Breast epithelium (tissue), 4 donors: ENCODE data around the gene USP11. TPM values are rescaled to one million over a fixed set of nuclear protein-coding genes. Genes with fewer than 3 reads are reported as not detected.

Experiments
- DNase-seq, 2 donors: peaks; one replicate each; pipeline ENCODE4 v3.0.0-alpha.2; 2019; ENCODE audit warnings: low spot score in 2 of 2
- H3K27ac ChIP-seq, 2 donors: fragments of 200-600 bp; sonication (generic) in 1 of 2; one replicate each; pipeline ENCODE4 v1.5.1; 2016 to 2019; ENCODE audit warnings: mild to moderate bottlenecking in 1 of 2
- H3K27me3 ChIP-seq, 2 donors: fragments of 200-600 bp; sonication (generic) in 1 of 2; one replicate each; pipeline versions ENCODE4 v1.5.1 to v1.6.0; 2017 to 2019; ENCODE audit warnings: control low read depth in 1 of 2, mild to moderate bottlenecking in 1 of 2
- H3K36me3 ChIP-seq: fragments of 200-600 bp; one replicate; pipeline ENCODE4 v1.5.1; 2019
- H3K4me1 ChIP-seq, 2 donors: fragments of 200-600 bp; sonication (generic); one replicate each; pipeline ENCODE4 v1.5.1; 2016 to 2019; ENCODE audit warnings: control low read depth in 1 of 2
- H3K4me3 ChIP-seq, 3 donors: fragments of 200-600 bp; sonication (generic); 1 replicate in 2 of 3; 2 replicates in 1 of 3; pipeline ENCODE4 v1.5.1; 2016 to 2019; ENCODE audit warnings: mild to moderate bottlenecking in 3 of 3, moderate library complexity in 2 of 3
- H3K9me3 ChIP-seq, 2 donors: fragments of 200-600 bp; sonication (generic) in 1 of 2; one replicate each; pipeline ENCODE4 v1.5.1; 2016 to 2019; ENCODE audit warnings: control low read depth in 1 of 2
- CTCF ChIP-seq, 3 donors: fragments of 450-650 bp; IDR thresholded peaks; one replicate each; pipeline ENCODE4 v1.5.1; 2016 to 2017; ENCODE audit warnings: antibody characterized with exemption in 3 of 3, mild to moderate bottlenecking in 3 of 3, moderate library complexity in 3 of 3
- POLR2A ChIP-seq: fragments of 450-650 bp; IDR thresholded peaks from one replicate; pipeline ENCODE4 v1.6.1; 2016; ENCODE audit warnings: antibody characterized with exemption, mild to moderate bottlenecking, moderate library complexity
- POLR2AphosphoS5 ChIP-seq, 3 donors: sonication (generic); formaldehyde crosslinking; IDR thresholded peaks; one replicate each; pipeline ENCODE4 v1.6.1; 2017; ENCODE audit warnings: antibody characterized with exemption in 3 of 3
- intact Hi-C: fragments of 100-400 bp; cut with DNase I; formaldehyde crosslinking; loops from one replicate; pipeline ENCODE4 v1.15.1; 2023; ENCODE audit warnings: low total_unique reads
- total RNA-seq, 3 donors: library from RNA; depleted of rRNA; stranded (reverse); fragments of >200 nt; gene quantifications; one replicate each; pipeline ENCODE4 v1.1.0, GENCODE V29; 2016

USP11 gene
- total RNA-seq, 3 donors from 2014 or later, result 21.3 to 42.0 (median 29.4) TPM

- no peaks in the 10 kb centered on the region for H3K9me3 ChIP-seq
- intact Hi-C loops, result no loop called here
- no peak overlapping the region for H3K4me3 ChIP-seq
- TF ChIP-seq POLR2A (no peak), POLR2AphosphoS5 (IDR thresholded peaks at IDR 0.05) (no peak), CTCF (IDR thresholded peaks at IDR 0.05) (no peak)
- no peaks in the 10 kb centered on the region for H3K4me1 ChIP-seq
- H3K27ac ChIP-seq, result no peak overlapping the region
- H3K36me3 ChIP-seq, result no peaks in the 10 kb centered on the region
- DNase-seq, result no peak
- H3K27me3 ChIP-seq, result peaks cover 0 to 27% of the 10 kb centered on the region in 2 donors
Measured at GRCh38 chrX:47226071-47226470, 6.7 kb upstream of the USP11 start.

- no peak overlapping the region for H3K27ac ChIP-seq
- intact Hi-C loops, result no loop called here
- no peak for TF ChIP-seq POLR2A
- H3K4me3 ChIP-seq, result no peak overlapping the region
- no peaks in the 10 kb centered on the region for H3K36me3 ChIP-seq
- H3K27me3 ChIP-seq, result peaks cover 0 to 34% of the 10 kb centered on the region in 2 donors
- DNase-seq, result no peak
- H3K9me3 ChIP-seq, result no peaks in the 10 kb centered on the region
- H3K4me1 ChIP-seq, result no peaks in the 10 kb centered on the region
Measured at GRCh38 chrX:47226531-47227333, 6.1 kb upstream of the USP11 start.

- Histone ChIP-seq H3K9me3 (no peaks in the 10 kb centered on the region), H3K36me3 (no peaks in the 10 kb centered on the region), H3K27ac (no peak overlapping the region), H3K4me1 (no peaks in the 10 kb centered on the region), H3K27me3 (peaks cover 0 to 35% of the 10 kb centered on the region in 2 donors), H3K4me3 (no peak overlapping the region)
- TF ChIP-seq CTCF (IDR thresholded peaks at IDR 0.05), result no peak
- TF ChIP-seq POLR2AphosphoS5 (IDR thresholded peaks at IDR 0.05), result no peak
- intact Hi-C loops, result no loop called here
- no peak for DNase-seq
Measured at GRCh38 chrX:47227334-47227583, 5.5 kb upstream of the USP11 start.

GRCh38 chrX:47228550-47229270 is 4.1 kb upstream of the USP11 start:
- intact Hi-C loops, result no loop called here
- H3K27me3 ChIP-seq, result peaks cover 0 to 26% of the 10 kb centered on the region in 2 donors
- no peak for DNase-seq
- H3K4me3 ChIP-seq, result no peak overlapping the region
- no peak overlapping the region for H3K27ac ChIP-seq
- no peaks in the 10 kb centered on the region for H3K36me3 ChIP-seq
- no peaks in the 10 kb centered on the region for H3K4me1 ChIP-seq
- no peaks in the 10 kb centered on the region for H3K9me3 ChIP-seq
- no peak for TF ChIP-seq CTCF (IDR thresholded peaks at IDR 0.05)
- no peak for TF ChIP-seq POLR2A
- no peak for TF ChIP-seq POLR2AphosphoS5 (IDR thresholded peaks at IDR 0.05)

- intact Hi-C loops, result no loop called here
Measured at GRCh38 chrX:47229427-47229826, 3.4 kb upstream of the USP11 start.

More at GRCh38 chrX:47229427-47229826, 3.4 kb upstream of the USP11 start:
- peaks cover 0 to 26% of the 10 kb centered on the region in 2 donors for H3K27me3 ChIP-seq
- DNase-seq, result no peak
- H3K4me3 ChIP-seq, result no peak overlapping the region
- H3K36me3 ChIP-seq, result no peaks in the 10 kb centered on the region
- H3K27ac ChIP-seq, result no peak overlapping the region
- H3K9me3 ChIP-seq, result no peaks in the 10 kb centered on the region
- no peak for TF ChIP-seq CTCF (IDR thresholded peaks at IDR 0.05)
- no peak for TF ChIP-seq POLR2AphosphoS5 (IDR thresholded peaks at IDR 0.05)
- TF ChIP-seq POLR2A, result no peak
- H3K4me1 ChIP-seq, result no peaks in the 10 kb centered on the region
